ENCODE data around the gene SLAMF7. TPM values are rescaled to one million over a fixed set of nuclear protein-coding genes. Genes with fewer than 3 reads are reported as not detected.
A peak's percentile ranks its signal among the peaks of the same experiment; 100 is the strongest.

SLAMF7 gene
- total RNA-seq, 1 donor from 2014 or later = not detected

DNA sequence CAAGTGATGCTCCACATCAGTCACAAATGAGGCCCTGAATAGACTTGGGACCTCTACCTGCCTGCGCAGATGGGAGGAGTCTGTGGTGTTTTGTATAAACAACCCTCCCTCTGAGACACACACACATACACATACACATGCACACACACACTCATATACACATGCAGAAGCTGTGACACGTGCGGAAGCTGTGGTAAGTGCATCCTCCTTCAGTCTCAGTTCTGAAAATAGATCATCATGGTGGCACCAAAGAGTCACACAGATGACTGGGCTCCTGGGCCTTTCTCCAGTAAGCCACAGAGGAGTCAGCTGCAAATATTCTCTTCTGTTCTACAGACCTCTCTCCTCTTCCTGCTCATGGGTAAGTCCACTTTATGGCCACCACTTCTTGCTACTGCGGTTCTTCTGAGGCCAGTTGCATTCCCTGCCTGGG is 56.9 kb downstream of the SLAMF7 start, which contains the start of gene LY9:
Gene LY9, plus strand, starts transcription at position 224 of the 433 bp plus-strand sequence. Its CDS starts 14 bp downstream, at position 238.
- H3K27me3 Mint-ChIP-seq (ENCODE audit: unreplicated experiment) = no peaks in the 10 kb centered on the region
- H3K9me3 Mint-ChIP-seq (ENCODE audit: unreplicated experiment) = no peaks in the 10 kb centered on the region
- TF ChIP-seq, protein P1, sequence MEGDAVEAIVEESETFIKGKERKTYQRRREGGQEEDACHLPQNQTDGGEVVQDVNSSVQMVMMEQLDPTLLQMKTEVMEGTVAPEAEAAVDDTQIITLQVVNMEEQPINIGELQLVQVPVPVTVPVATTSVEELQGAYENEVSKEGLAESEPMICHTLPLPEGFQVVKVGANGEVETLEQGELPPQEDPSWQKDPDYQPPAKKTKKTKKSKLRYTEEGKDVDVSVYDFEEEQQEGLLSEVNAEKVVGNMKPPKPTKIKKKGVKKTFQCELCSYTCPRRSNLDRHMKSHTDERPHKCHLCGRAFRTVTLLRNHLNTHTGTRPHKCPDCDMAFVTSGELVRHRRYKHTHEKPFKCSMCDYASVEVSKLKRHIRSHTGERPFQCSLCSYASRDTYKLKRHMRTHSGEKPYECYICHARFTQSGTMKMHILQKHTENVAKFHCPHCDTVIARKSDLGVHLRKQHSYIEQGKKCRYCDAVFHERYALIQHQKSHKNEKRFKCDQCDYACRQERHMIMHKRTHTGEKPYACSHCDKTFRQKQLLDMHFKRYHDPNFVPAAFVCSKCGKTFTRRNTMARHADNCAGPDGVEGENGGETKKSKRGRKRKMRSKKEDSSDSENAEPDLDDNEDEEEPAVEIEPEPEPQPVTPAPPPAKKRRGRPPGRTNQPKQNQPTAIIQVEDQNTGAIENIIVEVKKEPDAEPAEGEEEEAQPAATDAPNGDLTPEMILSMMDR (IDR thresholded peaks at IDR 0.05) = no peak
- H3K4me1 Mint-ChIP-seq (ENCODE audit: unreplicated experiment) = no peaks in the 10 kb centered on the region
- DNase-seq (ENCODE audit: extremely low spot score, unreplicated experiment) = peak; percentile 62
- no peaks in the 10 kb centered on the region for H3K36me3 Mint-ChIP-seq (ENCODE audit: unreplicated experiment)
- no peak within 1 kb of the TSS for H3K4me3 Mint-ChIP-seq (ENCODE audit: unreplicated experiment)
- H3K27ac Mint-ChIP-seq (ENCODE audit: unreplicated experiment) = no peak within 1 kb of the TSS

DNA sequence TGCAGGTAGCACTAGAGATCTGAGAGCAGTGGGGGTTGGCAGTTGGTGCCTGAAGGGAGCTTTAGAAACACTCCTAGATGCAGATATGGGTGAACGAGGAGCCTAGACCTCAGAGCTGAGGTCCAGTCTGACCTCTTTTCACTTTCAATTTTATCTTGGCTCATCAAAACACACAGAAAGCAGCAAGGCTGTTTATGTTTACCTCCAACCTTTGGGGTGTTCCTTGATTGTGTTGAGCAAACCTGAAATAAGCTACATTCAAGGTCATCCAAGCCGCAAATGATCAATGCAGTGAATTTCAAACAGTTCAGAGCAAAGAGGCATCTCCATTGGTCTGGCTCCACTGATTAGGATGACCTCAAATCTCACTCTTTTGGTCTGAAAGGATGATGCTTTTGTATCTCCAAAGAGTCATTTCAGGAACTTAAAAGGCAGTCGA is 58.2 kb downstream of the SLAMF7 start:
- Mint-ChIP-seq H3K36me3 (ENCODE audit: unreplicated experiment) (no peaks in the 10 kb centered on the region), H3K27ac (ENCODE audit: unreplicated experiment) (no peak overlapping the region), H3K4me3 (ENCODE audit: unreplicated experiment) (no peak overlapping the region), H3K9me3 (ENCODE audit: unreplicated experiment) (no peaks in the 10 kb centered on the region), H3K4me1 (ENCODE audit: unreplicated experiment) (no peaks in the 10 kb centered on the region), H3K27me3 (ENCODE audit: unreplicated experiment) (no peaks in the 10 kb centered on the region)
- no peak for DNase-seq (ENCODE audit: extremely low spot score, unreplicated experiment)
- TF ChIP-seq, protein P1 (IDR thresholded peaks at IDR 0.05) = no peak

DNA sequence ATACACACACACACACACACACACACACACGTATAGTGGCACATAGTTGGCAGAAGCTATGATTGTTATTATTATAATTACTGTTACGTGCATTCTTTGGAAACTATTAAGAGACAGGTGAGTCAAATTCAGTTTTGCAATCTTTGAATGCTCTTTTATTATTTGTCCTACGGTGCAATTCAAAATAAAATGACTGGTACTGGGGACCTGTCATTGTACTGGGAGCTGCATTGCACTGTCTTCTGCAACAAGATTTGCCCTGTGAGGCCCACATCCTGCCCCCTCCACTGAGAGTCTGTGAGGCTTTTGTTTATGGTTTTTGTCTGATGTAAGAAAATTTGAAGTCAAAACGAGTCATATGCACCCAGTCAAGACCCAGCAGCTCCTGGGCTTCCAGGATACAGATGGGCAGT is 58.8 kb downstream of the SLAMF7 start:
- TF ChIP-seq, protein P1 (IDR thresholded peaks at IDR 0.05) = no peak
- H3K36me3 Mint-ChIP-seq (ENCODE audit: unreplicated experiment) = no peaks in the 10 kb centered on the region
- DNase-seq (ENCODE audit: extremely low spot score, unreplicated experiment) = peak; percentile 62
- H3K4me1 Mint-ChIP-seq (ENCODE audit: unreplicated experiment) = no peaks in the 10 kb centered on the region
- no peaks in the 10 kb centered on the region for H3K9me3 Mint-ChIP-seq (ENCODE audit: unreplicated experiment)
- H3K27me3 Mint-ChIP-seq (ENCODE audit: unreplicated experiment) = no peaks in the 10 kb centered on the region
- H3K4me3 Mint-ChIP-seq (ENCODE audit: unreplicated experiment) = no peak overlapping the region
- no peak overlapping the region for H3K27ac Mint-ChIP-seq (ENCODE audit: unreplicated experiment)

DNA sequence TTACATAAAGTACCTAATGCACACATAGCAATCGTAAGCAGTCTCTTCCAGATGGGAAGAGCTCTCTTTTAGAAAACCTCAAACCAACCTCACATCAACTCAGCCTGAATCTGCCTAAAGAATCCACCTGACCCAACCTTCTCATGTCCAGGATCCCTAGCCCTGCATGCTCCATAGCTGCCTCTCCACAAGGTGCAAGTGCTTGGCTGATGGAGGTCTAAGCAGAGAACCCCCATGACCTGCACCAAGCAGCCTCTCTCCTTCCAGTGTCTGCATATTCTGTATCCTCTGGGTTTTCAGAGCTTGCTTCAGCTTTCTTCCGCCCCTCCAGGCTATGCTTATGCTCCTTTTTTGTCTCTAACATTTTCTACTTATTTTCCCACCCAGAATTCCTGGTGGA is 59.4 kb downstream of the SLAMF7 start:
- TF ChIP-seq, protein P1 (IDR thresholded peaks at IDR 0.05) = no peak
- H3K36me3 Mint-ChIP-seq (ENCODE audit: unreplicated experiment) = no peaks in the 10 kb centered on the region
- DNase-seq (ENCODE audit: extremely low spot score, unreplicated experiment) = no peak
- no peak overlapping the region for H3K4me3 Mint-ChIP-seq (ENCODE audit: unreplicated experiment)
- H3K27ac Mint-ChIP-seq (ENCODE audit: unreplicated experiment) = no peak overlapping the region
- no peaks in the 10 kb centered on the region for H3K9me3 Mint-ChIP-seq (ENCODE audit: unreplicated experiment)
- H3K27me3 Mint-ChIP-seq (ENCODE audit: unreplicated experiment) = no peaks in the 10 kb centered on the region
- no peaks in the 10 kb centered on the region for H3K4me1 Mint-ChIP-seq (ENCODE audit: unreplicated experiment)

DNA sequence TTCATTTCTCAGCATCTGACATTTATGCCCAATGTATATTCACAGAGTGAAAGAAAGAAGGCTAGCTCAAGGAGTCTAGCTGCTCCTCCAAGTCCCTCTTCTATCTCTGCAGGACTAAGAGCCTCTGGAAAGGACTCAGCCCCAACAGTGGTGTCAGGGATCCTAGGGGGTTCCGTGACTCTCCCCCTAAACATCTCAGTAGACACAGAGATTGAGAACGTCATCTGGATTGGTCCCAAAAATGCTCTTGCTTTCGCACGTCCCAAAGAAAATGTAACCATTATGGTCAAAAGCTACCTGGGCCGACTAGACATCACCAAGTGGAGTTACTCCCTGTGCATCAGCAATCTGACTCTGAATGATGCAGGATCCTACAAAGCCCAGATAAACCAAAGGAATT is 60.6 kb downstream of the SLAMF7 start:
- no peaks in the 10 kb centered on the region for H3K27me3 Mint-ChIP-seq (ENCODE audit: unreplicated experiment)
- H3K36me3 Mint-ChIP-seq (ENCODE audit: unreplicated experiment) = no peaks in the 10 kb centered on the region
- H3K4me1 Mint-ChIP-seq (ENCODE audit: unreplicated experiment) = no peaks in the 10 kb centered on the region

More for the DNA sequence above, 60.6 kb downstream of the SLAMF7 start:
- Mint-ChIP-seq H3K9me3 (ENCODE audit: unreplicated experiment) (no peaks in the 10 kb centered on the region), H3K4me3 (ENCODE audit: unreplicated experiment) (no peak overlapping the region), H3K27ac (ENCODE audit: unreplicated experiment) (no peak overlapping the region)
- TF ChIP-seq, protein P1 (IDR thresholded peaks at IDR 0.05) = no peak
- DNase-seq (ENCODE audit: extremely low spot score, unreplicated experiment) = no peak

All from osteocyte (in vitro differentiated cells).